OCI-LY1 (cell line): ENCODE results near the gene SNRPD3.

ENCODE experiments used
- H2AFZ ChIP-seq: fragments of 200-600 bp; sonication (generic), shearing (Covaris generic); 2 replicates; pipeline ENCODE4 v1.6.0; 2014; ENCODE audit warnings: antibody characterized with exemption, mild to moderate bottlenecking, low read length
- H3F3A ChIP-seq: fragments of 200-600 bp; sonication (generic), shearing (Covaris generic); 2 replicates; pipeline ENCODE4 v1.6.0; 2014; ENCODE audit warnings: mild to moderate bottlenecking, antibody characterized with exemption, low read length, moderate library complexity; ENCODE audit not compliant: insufficient read depth
- H3K27ac ChIP-seq: fragments of 200-600 bp; sonication (generic); 2 replicates; pipeline ENCODE4 v1.5.1; 2014; ENCODE audit warnings: low read length, mixed run types, mild to moderate bottlenecking, low read depth; ENCODE audit not compliant: poor library complexity, severe bottlenecking
- H3K27me3 ChIP-seq: fragments of 200-600 bp; sonication (generic); 2 replicates; pipeline ENCODE4 v1.6.0; 2014; ENCODE audit warnings: antibody characterized with exemption, mild to moderate bottlenecking, low read length, moderate library complexity; ENCODE audit not compliant: insufficient read depth
- H3K36me3 ChIP-seq: fragments of 200-600 bp; sonication (generic); 2 replicates; pipeline ENCODE4 v1.6.1; 2014; ENCODE audit warnings: mild to moderate bottlenecking, antibody characterized with exemption, low read length, moderate library complexity, mixed read lengths; ENCODE audit not compliant: insufficient read depth
- H3K4me1 ChIP-seq: fragments of 200-600 bp; sonication (generic); 2 replicates; pipeline ENCODE4 v1.5.1; 2014; ENCODE audit warnings: mild to moderate bottlenecking, low read length, moderate library complexity; ENCODE audit not compliant: insufficient read depth, severe bottlenecking
- H3K4me2 ChIP-seq: fragments of 200-600 bp; sonication (generic), shearing (Covaris generic); 2 replicates; pipeline ENCODE4 v1.6.1; 2014; ENCODE audit warnings: low read length
- H3K4me3 ChIP-seq: fragments of 200-600 bp; sonication (generic); 2 replicates; pipeline ENCODE4 v1.5.1; 2014; ENCODE audit warnings: low read length, low read depth, mild to moderate bottlenecking, mixed read lengths; ENCODE audit not compliant: poor library complexity, severe bottlenecking
- H3K79me2 ChIP-seq: fragments of 200-600 bp; shearing (Covaris generic); 2 replicates; pipeline ENCODE4 v1.6.1; 2016; ENCODE audit warnings: mixed run types, low read length, mixed read lengths; ENCODE audit not compliant: insufficient read depth
- H3K9ac ChIP-seq: fragments of 200-600 bp; sonication (generic), shearing (Covaris generic); 2 replicates; pipeline ENCODE4 v1.6.1; 2014; ENCODE audit warnings: mild to moderate bottlenecking, low read length, mixed read lengths
- H3K9me2 ChIP-seq: fragments of 200-600 bp; sonication (generic), shearing (Covaris generic); 2 replicates; pipeline ENCODE4 v1.6.1; 2014; ENCODE audit warnings: low read depth, mild to moderate bottlenecking, low read length, mixed read lengths
- H3K9me3 ChIP-seq: fragments of 200-600 bp; shearing (Covaris generic); 2 replicates; pipeline ENCODE4 v1.6.1; 2014; ENCODE audit warnings: low read length, mixed read lengths
- H4K20me1 ChIP-seq: fragments of 200-600 bp; sonication (generic), shearing (Covaris generic); 2 replicates; pipeline ENCODE4 v1.6.0; 2016; ENCODE audit warnings: mild to moderate bottlenecking, low read length; ENCODE audit not compliant: insufficient read depth
- CTCF ChIP-seq: fragments of 200-600 bp; sonication (generic), shearing (Covaris generic); IDR thresholded peaks from 2 replicates; pipeline ENCODE4 v1.5.1; 2017; ENCODE audit warnings: mild to moderate bottlenecking, antibody characterized with exemption, low read length, moderate library complexity, mixed read lengths
- EZH2 ChIP-seq: fragments of 200-600 bp; sonication (generic), shearing (Covaris generic); IDR thresholded peaks from 2 replicates; pipeline ENCODE4 v1.8.0; 2017; ENCODE audit warnings: borderline replicate concordance, mixed run types, mild to moderate bottlenecking, antibody characterized with exemption, low read length, moderate library complexity, mixed read lengths

SNRPD3 gene

GRCh38 chr22:24587251-24587650 lies 31.5 kb downstream of the SNRPD3 start:
- Histone ChIP-seq H3K27me3 (peaks cover 12% of the 10 kb centered on the region; the same call in 1 of the 2 replicates), H3K9me3 (no peaks in the 10 kb centered on the region), H2AFZ (no peak overlapping the region), H3K4me1 (peaks cover 2% of the 10 kb centered on the region), H3K4me3 (no peak overlapping the region), H3F3A (no peaks in the 10 kb centered on the region), H3K27ac (no peak overlapping the region), H3K36me3 (no peaks in the 10 kb centered on the region), H3K4me2 (no peak overlapping the region), H3K79me2 (no peaks in the 10 kb centered on the region), H3K9ac (no peak overlapping the region), H4K20me1 (no peaks in the 10 kb centered on the region), H3K9me2 (no peaks in the 10 kb centered on the region)
- TF ChIP-seq CTCF (no peak), EZH2 (no peak)

- Histone ChIP-seq H3K4me1 (peaks cover 7% of the 10 kb centered on the region), H3K9me3 (no peaks in the 10 kb centered on the region), H3K79me2 (no peaks in the 10 kb centered on the region)
Measured at GRCh38 chr22:24587948-24588347, 32.1 kb downstream of the SNRPD3 start.

GRCh38 chr22:24588381-24588756 lies 32.6 kb downstream of the SNRPD3 start:
- H4K20me1 ChIP-seq = no peaks in the 10 kb centered on the region
- H3K27ac ChIP-seq = no peak overlapping the region
- no peak overlapping the region for H3K4me2 ChIP-seq
- H3K9ac ChIP-seq = no peak overlapping the region
- no peaks in the 10 kb centered on the region for H3K36me3 ChIP-seq
- peaks cover 11% of the 10 kb centered on the region for H3K4me1 ChIP-seq
- no peaks in the 10 kb centered on the region for H3K79me2 ChIP-seq
- H3K27me3 ChIP-seq = peaks cover 14% of the 10 kb centered on the region; the same call in 1 of the 2 replicates
- H3K9me3 ChIP-seq = no peaks in the 10 kb centered on the region
- H2AFZ ChIP-seq = no peak overlapping the region
- no peak for TF ChIP-seq CTCF
- TF ChIP-seq EZH2 = no peak
- H3F3A ChIP-seq = no peaks in the 10 kb centered on the region
- H3K4me3 ChIP-seq = no peak overlapping the region
- no peaks in the 10 kb centered on the region for H3K9me2 ChIP-seq

More at GRCh38 chr22:24587948-24588347, 32.1 kb downstream of the SNRPD3 start:
- Histone ChIP-seq H3K36me3 (no peaks in the 10 kb centered on the region), H3K9me2 (no peaks in the 10 kb centered on the region), H3K27ac (no peak overlapping the region), H3K4me3 (no peak overlapping the region), H3K27me3 (peaks cover 12% of the 10 kb centered on the region; the same call in 1 of the 2 replicates), H3K9ac (no peak overlapping the region), H2AFZ (no peak overlapping the region), H4K20me1 (no peaks in the 10 kb centered on the region), H3F3A (no peaks in the 10 kb centered on the region), H3K4me2 (no peak overlapping the region)
- TF ChIP-seq CTCF (no peak), EZH2 (no peak)
